CD4-positive, alpha-beta T cell treated with Interleukin-17A for 1 hour (primary cell): ENCODE measurements around the gene TAS2R30.
"Not testable (repeated sequence)": the region's sequence is repeated elsewhere in the genome, so short reads cannot be mapped to it uniquely, and the experiment has no call there.

Experiments
- DNase-seq: peaks from one replicate; pipeline ENCODE4 v3.0.0-alpha.2; 2020

Gene TAS2R30

GRCh38 chr12:11134305-11134704, at the start of gene TAS2R30:
Gene TAS2R30, minus strand, starts transcription at chr12:11134644. Its CDS starts 400 bp downstream, at chr12:11134244.
- DNase-seq: no peak

- no peak for DNase-seq
These were observed 48.6 kb upstream of the TAS2R30 start for GRCh38 chr12:11183011-11183410.

GRCh38 chr12:11182529-11182928, 48.1 kb upstream of the TAS2R30 start:
- no peak for DNase-seq

GRCh38 chr12:11178250-11178649, 43.8 kb upstream of the TAS2R30 start:
- DNase-seq: no peak

GRCh38 chr12:11174022-11174421, 39.6 kb upstream of the TAS2R30 start:
- no peak for DNase-seq

GRCh38 chr12:11171969-11172675, 37.7 kb upstream of the TAS2R30 start:
- peak; percentile 3 for DNase-seq

DNA sequence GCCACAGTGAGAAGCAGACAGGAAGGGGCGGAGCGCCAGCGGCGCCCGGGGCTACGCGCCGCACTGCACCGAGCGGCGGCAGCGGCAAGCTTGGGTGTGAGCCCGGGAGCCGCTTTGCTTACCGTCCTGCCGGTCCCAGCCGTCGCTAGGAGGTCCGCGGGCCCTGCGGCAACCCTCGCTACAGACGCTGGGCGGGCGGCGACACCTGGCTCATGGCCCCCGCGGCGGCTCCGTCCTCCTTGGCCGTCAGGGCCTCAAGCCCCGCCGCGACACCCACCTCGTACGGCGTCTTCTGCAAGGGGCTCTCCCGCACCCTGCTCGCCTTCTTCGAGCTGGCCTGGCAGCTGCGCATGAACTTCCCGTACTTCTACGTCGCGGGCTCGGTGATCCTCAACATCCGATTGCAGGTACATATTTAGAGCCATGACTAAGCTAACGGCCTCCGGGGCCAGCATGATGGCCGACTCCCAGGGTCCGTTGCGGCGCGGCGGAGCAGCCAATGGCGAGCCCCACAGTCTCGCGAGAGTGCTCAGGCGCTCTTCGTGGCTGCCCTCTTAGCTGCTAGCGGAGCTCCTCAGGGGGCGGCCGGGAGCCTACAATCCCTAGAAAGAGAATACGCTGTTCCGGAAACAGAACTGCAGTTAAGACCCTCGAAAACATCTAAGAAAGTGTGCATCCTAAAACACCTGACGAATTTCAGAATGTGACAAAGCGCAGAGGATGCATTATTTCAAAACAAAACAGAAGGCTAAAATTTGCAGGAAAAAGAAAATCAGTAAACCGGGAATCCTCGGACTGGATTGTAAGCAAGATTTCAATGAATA, 36.9 kb upstream of the TAS2R30 start, which contains the start of gene SMIM10L1:
TSS of gene SMIM10L1 (plus strand) at position 50 of the 824 bp plus-strand sequence. CDS start at position 213, 163 bp downstream.
- peak; percentile 89 for DNase-seq

DNA sequence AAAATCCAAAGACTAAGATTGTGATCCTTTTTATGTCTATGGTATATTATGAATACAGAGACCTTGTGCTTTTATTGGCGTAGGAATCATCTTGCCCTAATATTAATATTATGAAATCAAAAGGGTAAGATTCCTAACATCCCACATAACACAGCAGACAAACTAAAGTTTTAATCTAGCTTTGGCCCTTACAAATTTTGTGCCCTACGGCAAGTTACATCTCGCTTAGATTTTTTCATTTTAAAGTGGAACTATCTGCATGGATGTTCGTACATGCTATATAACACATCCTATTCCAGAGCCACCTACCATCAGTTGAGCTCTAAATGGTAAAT, 36.3 kb upstream of the TAS2R30 start:
- no peak for DNase-seq

- DNase-seq: no peak
These were observed 31.9 kb upstream of the TAS2R30 start for GRCh38 chr12:11166300-11166699.

- DNase-seq: no peak
These were observed 29.9 kb upstream of the TAS2R30 start for GRCh38 chr12:11164384-11164783.

DNA sequence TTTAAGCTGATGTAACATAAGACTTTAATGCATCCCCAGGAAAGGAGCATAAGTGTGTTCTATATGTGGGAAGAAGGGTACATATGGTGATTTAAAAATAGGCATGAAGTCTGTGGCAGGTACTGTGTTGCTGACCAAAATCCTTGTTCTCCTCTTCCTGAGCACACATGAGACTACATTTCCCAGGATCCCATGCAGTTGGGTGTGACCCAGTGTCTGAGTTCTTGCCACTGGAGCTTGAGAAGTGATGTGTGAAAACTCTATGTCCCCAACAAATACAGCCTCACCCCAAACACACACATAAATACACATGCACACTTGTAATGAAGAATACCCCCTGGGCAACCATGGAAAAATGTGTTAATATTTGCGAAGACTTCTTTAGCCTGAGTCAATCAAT, 28.1 kb upstream of the TAS2R30 start:
- DNase-seq: peak; percentile 4

- DNase-seq: no peak
These were observed 24.5 kb upstream of the TAS2R30 start for GRCh38 chr12:11158885-11159444.

- DNase-seq: no peak
These were observed 20.0 kb upstream of the TAS2R30 start for GRCh38 chr12:11154400-11154925.

GRCh38 chr12:11152725-11153124, 18.3 kb upstream of the TAS2R30 start:
- DNase-seq: no peak

DNA sequence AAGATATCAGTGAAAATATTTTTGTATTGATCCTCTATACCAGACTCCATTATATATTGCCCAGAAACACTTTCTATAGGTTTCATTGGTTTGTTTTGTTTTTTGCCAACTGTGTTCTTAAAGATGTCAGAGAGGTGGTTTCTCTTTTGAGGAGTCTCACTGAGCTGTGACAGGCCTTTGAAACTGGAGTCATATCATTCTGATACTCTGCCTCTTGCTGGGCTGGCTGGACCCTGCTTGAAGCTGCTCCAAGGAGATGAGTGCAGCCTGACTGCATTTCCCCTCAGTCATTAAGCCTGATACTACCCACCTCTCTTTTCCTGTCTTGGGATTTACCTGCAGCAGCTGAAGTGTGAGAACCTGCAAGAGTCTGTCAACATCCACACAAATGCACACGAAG, 16.4 kb upstream of the TAS2R30 start:
- no peak for DNase-seq

GRCh38 chr12:11147420-11147819, 13.0 kb upstream of the TAS2R30 start:
- no peak for DNase-seq

- no peak for DNase-seq
These were observed 9.9 kb upstream of the TAS2R30 start for GRCh38 chr12:11144297-11144696.

DNA sequence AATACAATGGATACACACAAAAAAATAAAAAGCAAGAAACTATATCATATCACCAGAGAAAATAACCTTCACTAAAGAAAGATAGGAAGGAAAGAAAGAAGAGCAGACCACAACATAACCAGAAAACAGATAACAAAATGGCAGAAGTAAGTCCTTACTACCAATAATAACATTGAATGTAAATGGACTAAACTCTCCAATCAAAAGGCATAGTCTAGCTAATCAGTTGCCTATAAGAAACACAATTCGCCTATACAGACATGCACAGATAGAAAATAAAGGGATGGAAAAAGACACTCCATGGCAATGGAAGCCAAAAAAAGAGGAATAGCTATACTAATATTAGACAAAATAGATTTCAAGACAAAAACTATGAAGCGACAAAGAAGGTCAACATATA, 8.9 kb upstream of the TAS2R30 start:
- no peak for DNase-seq

DNA sequence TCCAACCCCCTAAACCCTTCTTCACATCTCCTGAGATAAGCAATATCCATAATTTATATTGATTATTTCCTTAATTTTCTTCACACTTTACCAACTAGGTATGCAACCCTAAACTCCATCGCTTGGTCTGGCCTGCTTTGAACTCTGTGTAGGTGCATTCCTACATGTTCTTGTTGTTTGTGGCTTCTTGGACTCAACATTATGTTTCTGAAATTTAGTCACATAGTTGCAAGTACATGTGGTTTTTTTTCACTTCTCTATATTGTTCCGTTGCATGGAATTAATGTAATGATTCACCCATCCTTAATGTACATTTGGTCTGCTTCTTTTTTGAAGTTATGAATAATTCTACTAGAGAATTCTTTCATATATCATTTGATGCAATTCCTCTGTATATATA, 1.6 kb upstream of the TAS2R30 start:
- DNase-seq: no peak

- no peak for DNase-seq
These were observed 628 bp downstream of the TAS2R30 start for GRCh38 chr12:11133816-11134215.

DNA sequence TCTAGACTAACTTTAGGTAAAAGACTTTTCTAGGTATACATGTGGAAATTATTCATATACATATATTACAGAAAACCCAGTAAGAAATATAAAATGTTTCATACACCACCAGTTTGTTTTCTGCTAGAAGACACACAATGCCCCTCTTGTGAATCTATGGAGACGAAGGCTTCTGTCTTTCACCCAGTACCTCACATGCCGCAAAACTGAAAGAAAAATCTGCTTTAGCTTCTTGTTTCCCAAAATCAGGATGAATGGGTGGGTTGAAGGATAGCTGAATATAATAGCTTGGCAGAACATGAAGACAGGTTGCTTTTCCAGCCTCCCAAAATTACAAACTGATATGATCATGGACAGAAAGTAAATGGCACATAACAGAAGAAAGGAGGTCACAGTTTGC, 1.3 kb downstream of the TAS2R30 start:
- no peak for DNase-seq

- DNase-seq: no peak
These were observed 3.4 kb downstream of the TAS2R30 start for GRCh38 chr12:11130999-11131398.

DNA sequence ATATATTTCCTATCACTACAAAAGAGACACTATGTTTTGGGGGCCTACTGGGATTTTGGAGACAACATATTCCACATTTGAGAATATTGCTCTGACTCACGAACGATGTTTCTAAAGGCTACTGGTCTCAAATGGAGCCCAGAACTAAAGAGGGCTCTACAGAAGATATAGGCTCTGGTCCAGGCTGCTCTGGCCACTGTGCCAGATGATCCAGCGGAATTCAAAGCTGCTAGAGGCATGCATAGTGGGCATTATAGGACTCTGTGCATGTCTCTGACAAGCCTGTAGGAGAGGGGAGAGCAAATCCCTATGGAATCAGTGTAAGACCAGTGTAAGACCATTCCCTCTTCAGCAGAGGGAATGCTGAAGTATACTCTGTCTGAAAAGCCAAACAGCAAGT, 4.1 kb downstream of the TAS2R30 start:
- no peak for DNase-seq

DNA sequence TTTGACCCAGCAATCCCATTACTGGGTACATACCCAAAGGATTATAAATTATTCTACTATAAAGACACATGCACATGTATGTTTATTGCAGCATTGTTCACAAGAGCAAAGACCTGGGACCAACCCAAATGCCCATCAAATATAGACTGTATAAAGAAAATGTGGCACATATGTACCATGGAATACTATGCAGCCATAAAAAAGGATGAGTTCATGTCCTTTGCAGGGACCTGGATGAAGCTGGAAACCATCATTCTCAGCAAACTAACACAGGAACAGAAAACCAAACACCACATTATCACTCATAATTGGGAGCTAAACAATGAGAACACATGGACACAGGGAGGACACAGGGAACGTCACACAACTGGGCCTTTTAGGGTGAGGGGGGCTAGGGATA, 20.3 kb downstream of the TAS2R30 start:
- DNase-seq: not testable (repeated sequence)
